SU-DHL-6 (cell line): ENCODE data around the gene RAPGEF5.

Source experiments
- CTCF ChIP-seq: fragments of 200-600 bp; sonication (generic); IDR thresholded peaks from one replicate; pipeline ENCODE4 v1.5.1; 2017; ENCODE audit warnings: antibody characterized with exemption, mild to moderate bottlenecking, low read length, moderate library complexity; ENCODE audit not compliant: insufficient read depth, poor library complexity, severe bottlenecking
- EZH2phosphoT487 ChIP-seq: fragments of 200-600 bp; sonication (generic), shearing (Covaris generic); conservative IDR thresholded peaks from 2 replicates; pipeline ENCODE4 v1.6.1; 2018; ENCODE audit warnings: mild to moderate bottlenecking, antibody characterized with exemption, low read length, moderate library complexity, mixed read lengths

- TF ChIP-seq EZH2phosphoT487: no peak
- TF ChIP-seq CTCF: no peak
Observed at GRCh38 chr7:22179442-22179879, 177.5 kb downstream of the RAPGEF5 start.
